Cardiac fibroblast (primary cell): ENCODE results near the gene PDE6A.
"Not testable (repeated sequence)": the region's sequence is repeated elsewhere in the genome, so short reads cannot be mapped to it uniquely, and the experiment has no call there.

ENCODE experiments used
- DNase-seq, 2 donors: peaks; one replicate each; pipeline versions ENCODE4 v3.0.0 to v3.0.0-alpha.2; 2010; ENCODE audit warnings: low read depth in 2 of 2
- H3K4me3 ChIP-seq, 2 donors: replicated peaks in 1 of 2; 1 replicate in 1 of 2; 2 replicates in 1 of 2; pipeline ENCODE4 v1.5.1; 2011; ENCODE audit warnings: low read depth in 2 of 2, low read length in 2 of 2, mild to moderate bottlenecking in 2 of 2, moderate library complexity in 1 of 2
- CTCF ChIP-seq: IDR thresholded peaks from one replicate; pipeline ENCODE4 v1.5.1; 2011; ENCODE audit warnings: low read depth, mild to moderate bottlenecking, low read length, inconsistent platforms

Gene PDE6A

DNA sequence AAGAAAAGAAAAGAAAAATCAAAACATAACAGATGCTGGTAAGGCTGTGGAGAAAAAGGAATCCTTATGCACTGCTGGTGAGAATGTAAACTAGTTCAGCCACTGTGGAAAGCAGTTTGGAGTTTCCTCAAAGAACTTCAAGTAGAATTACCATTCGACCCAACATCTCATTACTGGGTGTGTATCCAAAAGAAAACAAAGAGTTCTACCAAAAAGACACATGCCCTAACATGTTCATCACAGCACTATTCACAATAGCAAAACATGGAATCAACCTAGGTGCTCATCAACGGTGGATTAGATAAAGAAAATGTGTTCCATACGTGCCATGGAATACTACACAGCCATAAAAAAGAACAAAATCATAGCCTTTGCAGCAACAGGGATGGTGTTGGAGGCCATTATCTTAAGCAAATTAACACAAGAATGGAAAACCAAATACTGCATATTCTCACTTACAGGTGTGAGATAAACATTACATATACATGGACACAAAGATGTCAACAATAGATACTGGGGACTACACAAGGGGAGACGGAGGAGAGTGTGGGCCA is 63.4 kb downstream of the PDE6A start:
- TF ChIP-seq CTCF: no peak
- DNase-seq: no peak
- H3K4me3 ChIP-seq: no peak overlapping the region

DNA sequence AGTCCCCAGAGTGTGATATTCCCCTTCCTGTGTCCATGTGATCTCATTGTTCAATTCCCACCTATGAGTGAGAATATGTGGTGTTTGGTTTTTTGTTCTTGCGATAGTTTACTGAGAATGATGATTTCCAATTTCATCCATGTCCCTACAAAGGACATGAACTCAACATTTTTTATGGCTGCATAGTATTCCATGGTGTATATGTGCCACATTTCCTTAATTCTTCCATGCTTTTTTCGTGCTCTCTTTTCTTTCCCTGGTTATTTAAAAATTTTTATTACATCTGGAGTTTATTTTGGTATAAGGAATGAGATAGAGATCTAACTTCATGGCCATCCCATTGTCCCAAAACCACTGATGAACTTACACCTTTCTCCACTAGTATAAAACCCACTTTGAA is 65.0 kb downstream of the PDE6A start:
- DNase-seq, H3K4me3 ChIP-seq: not testable (repeated sequence)

- no peak for TF ChIP-seq CTCF
- no peak overlapping the region for H3K4me3 ChIP-seq
- peak; percentile 42 to 48 for DNase-seq
Measured at GRCh38 chr5:149878371-149878770, 66.2 kb downstream of the PDE6A start.

- peak in 1 of 2 donors; percentile 13 for DNase-seq
- H3K4me3 ChIP-seq: no peak overlapping the region
- TF ChIP-seq CTCF: no peak
Measured at GRCh38 chr5:149873896-149874295, 70.7 kb downstream of the PDE6A start.

GRCh38 chr5:149872351-149873040 is 72.1 kb downstream of the PDE6A start:
- TF ChIP-seq CTCF: no peak
- H3K4me3 ChIP-seq: no peak overlapping the region
- peak in 1 of 2 donors; percentile 31 for DNase-seq

GRCh38 chr5:149871471-149871870 is 73.1 kb downstream of the PDE6A start:
- no peak for TF ChIP-seq CTCF
- no peak overlapping the region for H3K4me3 ChIP-seq
- DNase-seq: no peak

DNA sequence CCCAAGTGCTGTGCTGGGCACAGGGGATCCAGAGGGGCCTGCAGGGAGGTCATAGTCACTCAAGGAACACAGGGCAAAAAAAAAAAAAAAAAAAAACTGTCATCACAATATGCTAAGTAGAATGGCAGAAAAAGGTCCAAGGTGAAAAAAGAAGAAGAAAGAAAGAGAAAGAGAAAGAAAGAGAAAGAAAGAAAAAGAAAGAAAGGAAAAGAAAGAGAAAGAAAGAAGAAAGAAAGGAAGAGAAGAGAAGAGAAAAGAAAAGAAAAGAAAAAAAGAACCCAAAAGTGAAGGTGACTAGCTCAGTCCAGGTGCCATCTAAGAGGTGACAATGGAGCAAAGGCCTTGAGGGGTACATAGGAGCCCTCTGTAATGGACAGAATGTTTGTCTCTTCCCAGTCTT is 73.9 kb downstream of the PDE6A start:
- no peak overlapping the region for H3K4me3 ChIP-seq
- DNase-seq: no peak
- TF ChIP-seq CTCF: no peak
